Esophagus mucosa (tissue), 1 donor: ENCODE results near the gene COL26A1. TPM values are rescaled to one million over a fixed set of nuclear protein-coding genes. Genes with fewer than 3 reads are reported as not detected.
"Not testable (repeated sequence)": the region's sequence is repeated elsewhere in the genome, so short reads cannot be mapped to it uniquely, and the experiment has no call there.

ENCODE experiments used
- ATAC-seq: fragments of 200-7000 bp; cut with Tn5 transposase; one replicate; pipeline ENCODE4 v1.9.1; 2020
- total RNA-seq: library from RNA; stranded (reverse); gene quantifications from one replicate; pipeline ENCODE4 v1.2.4, GENCODE V29; 2023
- donor health status: DM: yes; HTN: yes; CAD: no.

COL26A1 gene
- total RNA-seq, 1 donor from 2014 or later: not detected

- peak; percentile 35 for ATAC-seq
Observed at GRCh38 chr7:101502466-101503098, 139.9 kb downstream of the COL26A1 start.

GRCh38 chr7:101505510-101505909 lies 142.8 kb downstream of the COL26A1 start:
- ATAC-seq: not testable (repeated sequence)

GRCh38 chr7:101506531-101506930 lies 143.9 kb downstream of the COL26A1 start:
- no peak for ATAC-seq

- no peak for ATAC-seq
Observed at GRCh38 chr7:101507327-101507726, 144.7 kb downstream of the COL26A1 start.

GRCh38 chr7:101507791-101508252 lies 145.1 kb downstream of the COL26A1 start:
- ATAC-seq: no peak

- ATAC-seq: no peak
Observed at GRCh38 chr7:101510297-101510696, 147.6 kb downstream of the COL26A1 start.

- no peak for ATAC-seq
Observed at GRCh38 chr7:101511965-101512364, 149.3 kb downstream of the COL26A1 start.

GRCh38 chr7:101516851-101517250 lies 154.2 kb downstream of the COL26A1 start:
- ATAC-seq: no peak

GRCh38 chr7:101517304-101517703 lies 154.6 kb downstream of the COL26A1 start:
- no peak for ATAC-seq

GRCh38 chr7:101518336-101518735 lies 155.7 kb downstream of the COL26A1 start:
- no peak for ATAC-seq

- no peak for ATAC-seq
Observed at GRCh38 chr7:101519324-101520023, 156.8 kb downstream of the COL26A1 start.

GRCh38 chr7:101521430-101521925 lies 158.8 kb downstream of the COL26A1 start:
- ATAC-seq: no peak

- no peak for ATAC-seq
Observed at GRCh38 chr7:101522021-101522420, 159.3 kb downstream of the COL26A1 start.

- ATAC-seq: no peak
Observed at GRCh38 chr7:101527844-101528667, 165.4 kb downstream of the COL26A1 start.

GRCh38 chr7:101529560-101529959 lies 166.9 kb downstream of the COL26A1 start:
- no peak for ATAC-seq

GRCh38 chr7:101531726-101532357 lies 169.2 kb downstream of the COL26A1 start:
- ATAC-seq: no peak

- no peak for ATAC-seq
Observed at GRCh38 chr7:101532400-101533102, 169.9 kb downstream of the COL26A1 start.

GRCh38 chr7:101533103-101533465 lies 170.4 kb downstream of the COL26A1 start:
- ATAC-seq: no peak

- no peak for ATAC-seq
Observed at GRCh38 chr7:101534015-101534803, 171.5 kb downstream of the COL26A1 start.

GRCh38 chr7:101534873-101535272 lies 172.2 kb downstream of the COL26A1 start:
- no peak for ATAC-seq

- no peak for ATAC-seq
Observed at GRCh38 chr7:101535351-101535751, 172.7 kb downstream of the COL26A1 start.
